HG02759 (cell line): Measurements from ENCODE around the gene SMOC2.
"Not testable (repeated sequence)": the region's sequence is repeated elsewhere in the genome, so short reads cannot be mapped to it uniquely, and the experiment has no call there.

Experiments
- ATAC-seq: cut with Tn5 transposase; IDR thresholded peaks from one replicate; pipeline ENCODE4 v1.9.1; 2021; ENCODE audit warnings: mild to moderate bottlenecking, moderate library complexity; ENCODE audit not compliant: unreplicated experiment

Gene SMOC2

DNA sequence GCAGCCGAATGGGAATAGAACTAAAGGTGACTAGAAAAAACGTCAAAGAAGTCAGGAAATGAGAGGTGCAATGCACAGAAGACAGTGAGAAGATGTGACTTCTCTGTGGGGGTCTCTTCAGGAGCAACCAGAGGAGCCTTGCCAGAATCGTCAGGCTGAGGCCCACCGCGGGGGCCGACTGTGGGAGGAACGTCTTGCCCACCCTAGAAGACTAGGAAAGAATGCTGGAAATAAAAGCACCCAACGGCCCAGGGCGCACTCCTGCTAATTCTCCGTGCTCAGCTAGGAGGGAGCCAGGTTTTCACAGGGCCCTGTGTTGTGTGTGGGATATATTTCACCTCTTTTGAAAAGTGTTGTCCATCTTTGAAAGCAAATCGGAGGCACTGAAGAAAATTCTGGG is 129.2 kb downstream of the SMOC2 start:
- no peak for ATAC-seq

DNA sequence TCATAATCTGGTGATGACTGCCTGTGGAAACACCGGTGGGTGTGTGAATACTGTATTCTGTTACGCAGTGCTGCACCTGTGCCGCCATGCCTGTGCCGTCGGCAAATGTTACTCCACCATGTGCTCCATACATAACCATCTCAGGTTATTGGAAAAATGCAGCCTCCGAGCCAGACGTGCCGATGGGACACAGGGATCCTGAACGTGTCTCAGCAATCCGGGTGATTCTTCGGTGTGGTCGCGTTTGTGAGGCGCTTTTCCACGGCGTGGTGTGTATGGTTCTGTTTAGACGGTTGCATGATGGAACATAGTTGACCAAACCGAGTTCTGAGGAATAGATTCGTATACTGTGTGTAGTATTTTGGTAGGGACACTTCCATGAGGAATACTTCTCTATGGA is 130.3 kb downstream of the SMOC2 start:
- no peak for ATAC-seq

DNA sequence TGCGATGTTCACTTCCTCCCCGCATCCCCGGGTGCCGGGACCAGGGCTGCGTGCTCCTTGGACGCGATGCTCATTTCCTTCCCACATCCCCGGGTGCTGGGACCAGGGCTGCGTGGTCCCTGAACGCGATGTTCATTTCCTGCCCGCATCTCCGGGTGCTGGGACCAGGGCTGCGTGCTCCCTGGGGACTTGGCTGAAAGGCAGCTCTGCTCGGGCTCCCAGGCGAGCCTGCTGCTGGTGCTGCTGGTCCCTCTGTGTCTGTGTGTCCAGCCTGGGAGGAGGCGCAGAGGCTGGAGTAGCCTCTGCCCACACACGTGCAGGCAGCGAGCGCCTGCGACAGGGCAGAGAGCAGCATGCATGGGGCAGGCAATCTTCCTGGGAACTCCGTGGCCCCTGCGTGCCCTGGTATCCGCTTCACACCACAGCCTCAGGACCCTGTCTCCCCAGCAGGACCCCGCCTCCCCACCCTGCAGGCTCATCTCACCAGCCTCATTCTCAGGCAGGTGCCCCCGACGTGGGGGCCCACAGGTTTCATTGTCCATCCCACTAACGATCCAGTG is 132.4 kb downstream of the SMOC2 start:
- ATAC-seq = not testable (repeated sequence)

DNA sequence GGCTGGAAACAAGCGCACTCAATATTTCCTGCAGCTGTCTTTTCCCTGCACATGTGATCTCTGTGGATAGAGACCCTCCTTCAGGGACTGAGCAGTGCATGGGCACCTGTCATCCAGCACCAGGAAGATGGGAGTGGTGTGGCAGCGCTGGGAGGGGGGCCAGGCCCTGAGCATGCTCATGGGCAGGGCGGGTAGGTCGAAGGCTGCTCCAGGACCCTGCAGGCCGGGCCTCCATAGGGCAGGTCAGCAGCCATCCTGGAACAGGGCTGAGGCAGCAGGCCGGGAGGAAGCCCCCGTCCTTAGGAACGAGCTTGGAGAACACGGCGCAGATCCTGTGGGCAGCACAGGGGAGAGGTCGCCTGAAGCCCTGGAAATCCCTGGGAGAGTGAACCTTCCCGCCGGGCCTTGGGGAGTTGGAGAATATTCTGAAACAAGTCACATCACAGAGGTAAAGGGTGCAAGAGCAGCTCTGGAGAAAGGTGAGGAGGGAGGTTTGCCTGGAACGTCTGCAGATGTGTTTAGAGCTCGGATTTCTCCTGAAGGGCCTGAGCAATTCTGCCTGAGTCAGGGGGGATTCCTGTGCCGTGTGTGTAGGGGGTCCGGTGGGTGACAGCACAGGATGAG is 133.2 kb downstream of the SMOC2 start:
- ATAC-seq = no peak

DNA sequence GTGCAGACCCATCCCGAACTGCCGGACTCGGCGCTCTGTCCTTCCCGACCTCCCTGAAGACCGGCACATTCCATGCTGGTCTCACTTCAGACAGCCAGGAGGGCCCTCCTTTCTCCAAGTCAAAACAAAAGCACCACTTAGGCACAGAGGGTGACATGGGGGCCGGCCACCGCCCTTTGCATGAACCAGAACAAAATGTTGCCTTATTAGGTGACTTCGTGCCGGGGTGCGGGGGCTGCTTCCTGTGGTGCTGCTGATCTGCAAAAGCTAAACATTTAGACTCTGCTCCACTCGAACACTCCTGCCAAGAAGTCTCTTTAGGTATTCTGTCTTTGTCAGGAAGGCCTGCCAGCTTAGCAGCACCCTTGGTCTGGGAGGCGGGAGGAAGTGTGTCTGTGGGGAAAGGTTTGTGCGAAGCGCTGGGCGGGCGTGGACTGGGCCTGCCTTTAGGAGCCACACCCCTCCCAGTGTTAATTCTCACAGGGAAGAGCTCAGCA is 133.8 kb downstream of the SMOC2 start:
- ATAC-seq = no peak

DNA sequence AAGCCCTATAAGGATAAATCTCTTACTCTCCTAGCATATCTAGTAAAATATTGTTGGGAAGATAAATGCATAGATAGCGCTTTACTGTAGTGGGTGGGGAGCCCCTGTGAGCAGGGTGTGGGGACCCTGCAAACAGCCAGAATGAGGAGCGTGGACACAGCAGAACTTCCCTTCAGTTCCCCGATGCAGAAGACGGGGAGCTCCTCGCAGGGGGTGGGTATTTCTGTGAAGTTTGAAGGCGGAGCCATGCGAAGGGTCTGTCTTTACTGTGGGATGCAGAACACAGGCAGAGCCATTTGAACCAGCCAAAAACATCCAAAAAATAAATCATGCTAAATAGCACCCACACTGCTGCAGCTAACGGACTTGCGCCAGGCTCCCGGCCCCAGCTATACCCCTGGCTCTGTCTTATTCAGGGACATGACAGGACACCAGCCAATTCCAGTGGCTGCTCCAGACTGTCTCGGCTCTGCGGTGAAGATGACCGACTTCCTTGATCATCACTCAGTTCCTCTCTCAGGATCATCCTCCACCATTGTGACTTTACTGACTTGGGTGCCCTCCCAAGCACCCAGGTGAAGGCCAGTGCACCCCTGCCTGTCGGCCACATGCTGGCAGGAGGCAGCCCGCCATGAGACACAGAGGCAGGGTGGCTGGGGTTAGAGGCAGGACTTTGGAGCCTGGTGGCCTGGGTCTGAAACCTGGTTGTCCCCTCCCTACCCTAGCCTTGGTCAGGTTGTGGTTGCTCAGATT is 134.5 kb downstream of the SMOC2 start:
- ATAC-seq = no peak

DNA sequence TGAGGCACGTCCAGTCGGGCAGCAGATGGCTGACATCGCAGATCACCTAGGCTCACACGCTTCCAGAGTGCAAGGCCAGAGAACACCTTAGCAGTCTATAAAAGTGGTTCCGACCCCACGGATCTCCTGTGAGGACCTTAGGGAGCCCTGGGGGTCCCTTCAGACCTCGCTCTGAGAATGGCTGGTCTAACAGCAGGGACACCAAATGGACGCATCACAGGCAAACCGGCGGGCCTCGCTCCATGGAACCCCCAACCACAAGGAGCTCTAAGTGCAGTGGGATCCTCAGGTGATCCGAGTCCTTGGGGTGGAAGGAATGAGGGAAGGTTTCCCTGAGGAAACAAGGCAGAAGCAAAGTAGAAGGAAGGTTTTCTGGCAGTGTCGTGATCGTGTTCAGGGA is 135.4 kb downstream of the SMOC2 start:
- no peak for ATAC-seq

DNA sequence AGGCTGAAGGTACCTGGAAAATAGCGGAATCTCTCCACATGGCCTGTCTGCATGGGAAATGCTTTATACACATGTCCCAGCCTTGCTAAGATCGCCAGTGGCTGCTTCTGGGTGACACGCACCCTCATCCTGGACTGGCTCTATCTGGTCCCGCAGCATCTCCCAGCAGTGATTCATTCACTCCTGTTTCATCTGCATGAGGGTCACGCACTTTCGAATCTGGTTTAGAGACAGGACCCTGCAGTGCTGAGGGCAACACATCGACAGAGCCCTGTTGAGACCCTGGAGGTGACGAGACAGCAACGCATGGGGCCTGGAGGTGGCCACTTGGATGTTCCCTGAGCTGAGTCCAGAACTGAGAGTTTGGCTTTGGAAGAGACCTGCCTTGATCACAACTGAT is 136.5 kb downstream of the SMOC2 start:
- ATAC-seq = no peak

DNA sequence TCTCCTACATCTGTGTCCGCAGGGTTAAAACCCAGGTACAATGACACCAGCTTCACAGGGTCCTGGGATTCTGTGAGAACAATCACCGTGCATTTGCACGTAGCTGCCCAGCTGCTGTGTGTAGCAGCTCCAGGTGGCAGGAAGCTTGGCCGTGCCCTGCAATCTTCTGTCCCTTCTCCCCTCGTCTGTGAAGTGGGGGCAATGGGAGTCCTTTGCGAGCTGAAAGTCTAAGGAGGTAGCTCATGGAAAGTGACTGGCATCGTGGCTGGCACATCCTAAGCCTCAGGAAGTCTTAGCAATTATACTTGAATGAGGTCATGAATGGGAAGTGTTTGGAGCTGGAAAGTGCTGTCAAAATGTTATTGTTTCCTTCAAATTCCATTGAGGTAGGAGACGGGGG is 137.1 kb downstream of the SMOC2 start:
- ATAC-seq = no peak

DNA sequence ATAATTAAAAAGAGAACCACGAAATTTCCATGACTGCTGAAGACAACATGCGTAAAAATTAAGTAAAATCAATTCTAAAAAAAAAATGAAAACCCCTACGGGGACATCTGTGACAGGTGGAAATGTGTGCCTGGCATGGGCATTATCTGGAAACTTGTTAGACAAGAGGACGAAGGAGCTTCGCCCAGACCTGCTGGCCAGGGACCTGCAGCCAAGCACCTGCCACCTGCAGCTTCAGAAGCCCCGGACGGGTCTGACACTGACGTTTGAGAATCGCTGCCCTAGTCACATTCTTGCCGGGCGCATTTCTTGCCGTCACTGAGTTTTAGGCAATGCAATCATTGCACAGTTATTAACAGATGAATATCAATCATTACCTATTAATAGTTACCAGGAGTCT is 140.3 kb downstream of the SMOC2 start:
- ATAC-seq = no peak

DNA sequence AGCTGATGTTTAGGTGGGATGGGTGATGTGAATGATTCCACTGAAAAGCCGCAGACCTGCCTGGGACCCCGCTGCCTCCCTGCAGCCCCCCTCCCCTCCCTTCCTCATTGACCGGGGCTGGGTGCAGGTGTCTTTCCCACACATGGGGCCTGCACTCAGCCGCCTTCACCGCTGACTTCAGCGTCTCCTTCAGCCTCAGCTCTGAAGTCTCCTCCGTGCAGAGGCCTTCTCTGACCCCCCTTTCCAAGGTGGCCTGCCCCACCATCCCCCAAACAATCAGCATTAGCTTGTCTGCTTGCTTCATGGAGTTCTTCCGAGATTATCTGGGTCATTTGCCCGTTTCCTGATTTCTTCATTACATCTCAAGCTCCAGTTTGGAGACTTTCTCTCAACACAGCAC is 140.7 kb downstream of the SMOC2 start:
- no peak for ATAC-seq

DNA sequence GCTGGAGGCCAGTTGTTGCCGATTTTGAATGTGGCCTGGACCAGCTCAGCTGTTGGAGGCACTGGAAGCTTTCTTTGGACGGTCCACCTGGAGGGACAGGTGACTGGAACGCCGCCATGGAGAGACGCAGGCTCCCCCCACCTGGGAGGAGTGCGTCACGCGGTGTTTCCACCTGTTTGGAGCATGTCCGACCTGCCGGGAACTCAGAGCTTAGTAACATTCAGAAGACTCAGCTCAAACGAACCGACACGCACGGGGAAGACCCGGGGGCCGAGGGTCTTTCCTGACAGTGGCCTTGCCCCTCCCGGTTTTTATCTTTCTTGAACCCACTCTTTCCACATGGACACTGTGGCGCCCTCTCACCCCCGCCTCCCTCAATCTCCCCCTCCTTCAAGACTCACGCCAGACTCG is 141.6 kb downstream of the SMOC2 start:
- no peak for ATAC-seq

DNA sequence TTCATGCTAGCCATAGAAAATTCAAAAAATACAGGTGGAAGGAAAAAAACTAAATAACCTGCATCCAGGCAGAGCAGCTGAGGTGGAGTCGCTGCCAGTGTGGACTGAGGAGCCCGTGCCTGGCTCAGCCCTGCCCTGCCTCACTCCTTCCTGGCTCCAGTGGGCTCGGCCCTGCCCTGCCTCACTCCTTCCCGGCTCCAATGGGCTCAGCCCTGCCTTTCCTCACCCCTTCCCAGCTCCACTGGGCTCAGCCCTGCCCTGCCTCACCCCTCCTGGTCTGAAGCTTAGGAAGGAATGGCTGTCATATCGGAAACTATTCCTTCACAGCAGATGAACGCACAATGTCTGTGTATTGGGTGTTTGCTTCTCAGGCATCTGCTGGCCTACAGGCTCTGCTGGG is 142.1 kb downstream of the SMOC2 start:
- ATAC-seq = no peak

DNA sequence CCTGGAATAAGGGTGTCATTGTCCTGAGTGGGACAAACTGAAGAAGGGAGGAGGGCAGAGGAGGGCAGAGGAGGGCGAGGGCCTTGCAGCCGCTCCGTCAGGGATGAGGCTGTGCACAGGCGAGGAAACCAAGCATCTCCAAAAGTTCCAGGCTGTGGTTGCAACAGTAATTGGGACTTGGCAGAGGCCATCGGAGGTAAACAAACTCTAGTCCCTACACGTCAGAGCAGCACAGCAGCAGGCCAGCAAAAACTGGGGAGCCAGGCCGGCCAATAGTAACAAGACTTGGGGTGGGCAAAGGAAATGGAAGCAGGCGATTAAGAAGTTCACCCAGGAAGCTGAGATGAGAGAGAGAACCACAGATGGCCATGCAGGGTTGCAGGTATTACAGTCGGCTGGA is 142.8 kb downstream of the SMOC2 start:
- no peak for ATAC-seq

DNA sequence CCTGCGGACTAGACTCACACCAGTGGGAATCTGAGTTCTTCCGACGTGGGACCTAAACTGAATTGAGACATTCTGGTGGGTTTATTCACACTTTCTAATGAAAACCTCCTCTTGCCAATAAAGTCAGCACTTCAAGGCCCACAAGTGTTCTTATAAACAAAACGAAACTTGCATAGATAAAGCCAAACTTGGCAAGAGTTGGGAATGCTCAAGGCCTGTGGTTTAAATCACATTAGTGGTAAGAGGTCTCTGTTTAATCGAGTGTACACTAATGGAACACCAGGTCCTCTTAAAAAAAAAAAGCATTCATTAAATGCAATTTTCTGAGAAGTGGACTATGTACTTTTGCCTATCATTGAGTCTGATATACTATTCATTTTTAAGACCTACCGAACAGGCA is 143.3 kb downstream of the SMOC2 start:
- ATAC-seq = no peak

DNA sequence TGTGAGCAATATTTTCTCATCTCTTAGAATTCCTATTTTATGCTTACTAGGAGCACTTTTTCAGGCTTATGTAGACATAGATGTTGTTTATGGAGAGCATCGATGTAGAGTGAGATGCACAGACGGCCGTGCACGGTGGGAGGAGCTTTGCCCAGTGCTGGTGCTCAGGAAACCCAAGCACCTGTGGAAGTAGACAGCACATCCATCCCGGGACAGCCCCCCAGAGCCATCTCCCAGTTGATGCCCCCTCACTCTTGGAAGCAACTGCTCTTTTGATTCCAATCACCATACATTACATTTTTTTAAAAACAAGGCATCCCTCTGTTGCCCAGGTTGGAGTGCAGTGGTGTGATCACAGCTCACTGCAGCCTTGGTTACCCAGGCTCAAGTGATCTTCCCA is 143.7 kb downstream of the SMOC2 start:
- no peak for ATAC-seq

DNA sequence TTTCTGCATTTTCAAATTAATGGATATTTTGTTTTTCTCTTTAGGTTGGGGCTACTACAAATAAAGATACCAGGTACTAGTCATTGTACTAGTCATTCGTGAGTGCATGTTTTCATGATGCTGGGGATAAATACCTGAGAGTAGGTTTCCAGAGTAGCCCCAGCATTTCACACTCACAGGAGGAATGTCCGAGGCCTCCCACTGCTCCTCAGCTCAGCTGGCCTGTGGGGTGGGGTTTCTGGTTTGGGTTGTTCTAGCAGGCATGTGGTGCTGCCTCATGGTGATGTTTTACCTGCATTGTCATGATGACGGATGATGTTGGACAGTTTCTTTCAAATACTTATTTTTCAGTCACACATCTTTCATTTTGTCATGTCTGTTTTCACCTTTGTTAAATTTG is 144.5 kb downstream of the SMOC2 start:
- no peak for ATAC-seq

DNA sequence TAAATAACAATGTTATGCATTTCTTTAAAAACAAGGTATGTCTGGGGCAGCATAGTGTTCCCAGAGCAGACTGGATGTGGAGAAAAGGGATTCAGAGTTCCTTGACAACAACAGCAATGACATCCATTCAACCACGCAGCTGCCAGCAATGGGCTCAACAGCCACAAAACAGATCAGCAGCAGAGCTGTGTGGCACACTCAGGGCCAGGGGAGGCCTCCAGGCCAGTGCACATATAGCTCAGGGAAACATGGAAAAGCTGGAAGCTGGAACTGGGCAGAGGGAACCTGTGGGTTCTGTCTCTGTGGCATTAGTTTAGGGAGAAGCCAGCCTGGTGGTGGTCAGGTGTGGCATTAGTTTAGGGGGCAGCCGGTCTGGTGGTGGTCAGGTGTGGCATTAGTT is 148.3 kb downstream of the SMOC2 start:
- no peak for ATAC-seq

DNA sequence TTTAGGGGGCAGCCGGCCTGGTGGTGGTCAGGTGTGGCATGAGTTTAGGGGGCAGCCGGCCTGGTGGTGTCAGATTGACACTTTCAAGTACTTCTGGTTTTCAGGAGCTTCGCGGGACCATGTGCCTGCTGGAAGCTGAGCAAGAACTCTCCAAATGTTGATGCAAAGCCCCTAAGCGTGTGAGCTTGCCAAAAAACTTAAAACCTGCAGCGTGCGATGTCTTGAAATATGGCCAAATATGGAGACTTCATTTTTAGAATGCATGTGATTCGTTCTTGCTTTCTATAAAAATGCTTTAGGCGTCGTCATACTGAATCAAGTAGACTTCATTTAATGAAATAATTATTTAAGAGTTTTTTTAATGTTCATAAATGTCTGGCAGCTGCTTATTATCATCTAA is 149.4 kb downstream of the SMOC2 start:
- ATAC-seq = no peak

DNA sequence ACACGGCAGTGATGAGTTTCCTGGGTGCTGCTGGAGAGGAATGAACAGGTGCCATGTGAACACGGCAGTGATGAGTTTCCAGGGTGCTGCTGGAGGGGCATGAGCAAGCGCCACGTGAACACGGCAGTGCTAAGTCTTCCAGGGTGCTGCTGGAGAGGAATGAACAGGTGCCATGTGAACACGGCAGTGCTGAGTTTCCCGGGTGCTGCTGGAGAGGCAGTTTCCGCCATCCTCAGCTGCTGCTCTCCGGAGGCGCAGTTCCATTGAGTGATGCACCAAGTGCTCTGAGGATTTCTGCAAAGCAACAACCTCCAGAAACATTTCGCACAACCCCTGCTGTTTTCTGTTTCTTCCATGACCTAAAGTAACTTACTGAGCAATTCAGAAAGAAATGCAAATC is 155.4 kb downstream of the SMOC2 start:
- no peak for ATAC-seq

DNA sequence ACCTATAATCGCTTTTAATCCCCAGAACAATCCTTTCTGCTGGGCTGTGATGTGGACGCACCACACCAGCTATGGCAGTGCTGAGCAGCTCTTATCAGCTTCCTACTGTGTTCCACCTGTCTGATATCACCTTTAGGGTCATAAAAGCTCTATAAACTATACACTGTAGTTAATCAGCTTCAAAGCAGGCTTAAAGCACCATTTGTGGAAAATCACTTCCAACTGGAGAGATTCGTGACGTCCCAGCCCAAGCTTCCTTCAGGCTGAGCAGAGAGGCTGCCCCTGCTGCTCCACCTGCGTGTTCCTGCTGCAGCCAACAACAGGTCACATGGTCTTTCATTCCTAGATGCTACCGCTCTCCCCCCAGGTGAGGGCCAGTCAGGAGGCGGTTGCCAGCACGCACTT is 156.5 kb downstream of the SMOC2 start:
- ATAC-seq = no peak
